Loucy (cell line): ENCODE data around the gene YOD1.

ENCODE experiments used
- H2AFZ ChIP-seq: fragments of 200-600 bp; sonication (generic); 2 replicates; pipeline ENCODE4 v1.6.0; 2016; ENCODE audit warnings: antibody characterized with exemption, mild to moderate bottlenecking, low read length, moderate library complexity
- H3F3A ChIP-seq: fragments of 200-600 bp; 2 replicates; pipeline ENCODE4 v1.6.0; 2016; ENCODE audit warnings: antibody characterized with exemption, low read depth, mild to moderate bottlenecking
- H3K27me3 ChIP-seq: fragments of 200-600 bp; sonication (generic); 2 replicates; pipeline ENCODE4 v1.6.1; 2014; ENCODE audit warnings: low read length, mild to moderate bottlenecking; ENCODE audit not compliant: insufficient read depth, poor library complexity, severe bottlenecking
- H3K36me3 ChIP-seq: fragments of 200-600 bp; sonication (generic); 2 replicates; pipeline ENCODE4 v1.6.1; 2016; ENCODE audit warnings: low read length; ENCODE audit not compliant: insufficient read depth
- H3K4me1 ChIP-seq: fragments of 200-600 bp; sonication (generic); 2 replicates; pipeline ENCODE4 v1.5.1; 2014; ENCODE audit warnings: low read length, mild to moderate bottlenecking; ENCODE audit not compliant: insufficient read depth, poor library complexity, severe bottlenecking
- H3K4me2 ChIP-seq: fragments of 200-600 bp; sonication (generic); 2 replicates; pipeline ENCODE4 v1.6.0; 2014; ENCODE audit warnings: antibody characterized with exemption, low read length, low read depth, mild to moderate bottlenecking; ENCODE audit not compliant: poor library complexity, severe bottlenecking
- H3K4me3 ChIP-seq: fragments of 200-600 bp; sonication (generic); 2 replicates; pipeline ENCODE4 v1.5.1; 2014; ENCODE audit warnings: low read length, mild to moderate bottlenecking, mixed read lengths; ENCODE audit not compliant: poor library complexity, severe bottlenecking
- H3K79me2 ChIP-seq: fragments of 200-600 bp; sonication (generic); 2 replicates; pipeline ENCODE4 v1.6.1; 2014; ENCODE audit warnings: low read length; ENCODE audit not compliant: insufficient read depth
- H3K9ac ChIP-seq: fragments of 200-600 bp; sonication (generic); 2 replicates; pipeline ENCODE4 v1.6.0; 2014; ENCODE audit warnings: mild to moderate bottlenecking, low read depth, low read length, moderate library complexity; ENCODE audit not compliant: poor library complexity, severe bottlenecking
- H3K9me2 ChIP-seq: fragments of 200-600 bp; sonication (generic); replicated peaks from 2 replicates; pipeline ENCODE4 v1.6.1; 2016; ENCODE audit warnings: low read depth, low read length, mixed read lengths
- H3K9me3 ChIP-seq: fragments of 200-600 bp; sonication (generic); 2 replicates; pipeline ENCODE4 v1.6.1; 2014; ENCODE audit warnings: mild to moderate bottlenecking, antibody characterized with exemption, low read length, low read depth; ENCODE audit not compliant: insufficient read depth
- H4K20me1 ChIP-seq: fragments of 200-600 bp; sonication (generic); 2 replicates; pipeline ENCODE4 v1.6.0; 2014; ENCODE audit warnings: antibody characterized with exemption, low read length, mild to moderate bottlenecking; ENCODE audit not compliant: insufficient read depth, poor library complexity, severe bottlenecking
- EZH2phosphoT487 ChIP-seq: fragments of 200-600 bp; IDR thresholded peaks from 2 replicates; pipeline ENCODE4 v1.6.1; 2018; ENCODE audit warnings: antibody characterized with exemption, mild to moderate bottlenecking, moderate library complexity, borderline replicate concordance
- TF ChIP-seq, protein P1 (sequence below): fragments of 200-600 bp; sonication (generic); conservative IDR thresholded peaks from 2 replicates; pipeline ENCODE4 v1.5.1; 2014; ENCODE audit warnings: mild to moderate bottlenecking, antibody characterized with exemption, low read length

Gene YOD1

DNA sequence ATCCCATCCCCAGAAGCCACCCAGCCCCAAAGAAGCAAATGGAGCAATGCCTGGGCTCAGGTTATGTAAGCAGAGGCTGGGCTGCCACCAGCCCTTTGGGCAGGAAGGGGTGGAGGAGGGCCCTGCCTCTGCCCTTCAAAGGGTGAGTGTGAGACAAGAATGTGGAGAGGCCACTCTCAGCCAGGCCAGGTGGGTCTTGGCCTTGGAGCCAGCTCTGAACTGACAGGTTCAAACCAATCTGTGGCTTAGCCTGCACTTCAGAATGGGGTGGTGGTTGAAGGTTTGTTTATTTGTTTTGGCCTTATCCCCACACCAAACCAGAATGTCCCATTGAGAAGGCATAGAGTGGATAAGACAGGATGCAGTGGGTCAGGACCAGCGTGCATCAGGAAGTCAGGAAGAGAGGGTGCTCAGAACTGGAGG lies 48.3 kb downstream of the YOD1 start:
- H3K27me3 ChIP-seq: no peaks in the 10 kb centered on the region
- H4K20me1 ChIP-seq: no peaks in the 10 kb centered on the region
- no peak overlapping the region for H2AFZ ChIP-seq
- H3K9me3 ChIP-seq: no peaks in the 10 kb centered on the region
- H3K36me3 ChIP-seq: no peaks in the 10 kb centered on the region
- H3K9me2 ChIP-seq: no peaks in the 10 kb centered on the region
- no peaks in the 10 kb centered on the region for H3K4me1 ChIP-seq
- no peak for TF ChIP-seq EZH2phosphoT487
- TF ChIP-seq, protein P1, sequence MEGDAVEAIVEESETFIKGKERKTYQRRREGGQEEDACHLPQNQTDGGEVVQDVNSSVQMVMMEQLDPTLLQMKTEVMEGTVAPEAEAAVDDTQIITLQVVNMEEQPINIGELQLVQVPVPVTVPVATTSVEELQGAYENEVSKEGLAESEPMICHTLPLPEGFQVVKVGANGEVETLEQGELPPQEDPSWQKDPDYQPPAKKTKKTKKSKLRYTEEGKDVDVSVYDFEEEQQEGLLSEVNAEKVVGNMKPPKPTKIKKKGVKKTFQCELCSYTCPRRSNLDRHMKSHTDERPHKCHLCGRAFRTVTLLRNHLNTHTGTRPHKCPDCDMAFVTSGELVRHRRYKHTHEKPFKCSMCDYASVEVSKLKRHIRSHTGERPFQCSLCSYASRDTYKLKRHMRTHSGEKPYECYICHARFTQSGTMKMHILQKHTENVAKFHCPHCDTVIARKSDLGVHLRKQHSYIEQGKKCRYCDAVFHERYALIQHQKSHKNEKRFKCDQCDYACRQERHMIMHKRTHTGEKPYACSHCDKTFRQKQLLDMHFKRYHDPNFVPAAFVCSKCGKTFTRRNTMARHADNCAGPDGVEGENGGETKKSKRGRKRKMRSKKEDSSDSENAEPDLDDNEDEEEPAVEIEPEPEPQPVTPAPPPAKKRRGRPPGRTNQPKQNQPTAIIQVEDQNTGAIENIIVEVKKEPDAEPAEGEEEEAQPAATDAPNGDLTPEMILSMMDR: no peak
- no peaks in the 10 kb centered on the region for H3K79me2 ChIP-seq
- H3K4me2 ChIP-seq: no peak overlapping the region
- H3K9ac ChIP-seq: no peak overlapping the region
- H3K4me3 ChIP-seq: no peak overlapping the region
- no peaks in the 10 kb centered on the region for H3F3A ChIP-seq

DNA sequence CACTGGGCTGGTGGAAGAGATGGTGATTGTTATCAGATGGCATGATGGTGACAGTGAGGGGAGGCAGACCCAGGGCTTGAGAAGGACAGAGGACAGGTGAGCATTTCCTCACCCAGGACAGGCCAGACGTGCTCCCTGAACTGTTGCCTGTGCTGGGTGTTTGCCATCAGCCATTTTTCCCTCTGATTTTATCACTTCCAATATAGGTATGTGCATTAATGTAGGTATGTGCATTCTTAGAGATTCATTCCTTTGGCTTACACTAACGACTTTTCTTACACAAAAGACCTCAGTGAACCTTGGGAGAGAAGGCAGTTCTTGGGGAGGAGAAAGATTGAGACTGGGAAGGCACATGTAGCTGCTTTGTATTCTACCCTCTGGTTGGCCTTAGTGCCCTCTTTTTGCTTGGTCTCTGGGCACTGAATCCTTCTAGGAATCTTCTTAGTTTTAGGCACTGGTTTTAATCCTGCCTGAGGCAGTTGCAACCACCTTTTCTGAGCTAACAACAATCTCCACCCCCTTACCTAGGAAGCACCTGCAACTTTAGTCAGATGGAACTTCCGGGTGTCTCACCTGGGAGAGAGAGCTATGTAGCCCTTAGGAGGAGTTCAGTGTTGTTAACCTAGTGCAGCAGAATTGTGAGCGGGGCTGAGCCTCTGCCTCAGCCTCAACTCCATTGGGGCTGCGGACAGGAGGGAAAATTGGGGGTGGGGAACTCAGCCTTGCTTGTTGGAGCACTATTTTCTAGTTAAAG lies 49.3 kb downstream of the YOD1 start:
- H3K9ac ChIP-seq: no peak overlapping the region
- H3K27me3 ChIP-seq: no peaks in the 10 kb centered on the region
- no peaks in the 10 kb centered on the region for H3K79me2 ChIP-seq
- no peaks in the 10 kb centered on the region for H3K9me2 ChIP-seq
- no peaks in the 10 kb centered on the region for H3K9me3 ChIP-seq
- H2AFZ ChIP-seq: no peak overlapping the region
- H3K4me2 ChIP-seq: no peak overlapping the region
- no peak overlapping the region for H3K4me3 ChIP-seq
- TF ChIP-seq, protein P1: no peak
- no peak for TF ChIP-seq EZH2phosphoT487
- H4K20me1 ChIP-seq: no peaks in the 10 kb centered on the region
- no peaks in the 10 kb centered on the region for H3K4me1 ChIP-seq
- H3K36me3 ChIP-seq: no peaks in the 10 kb centered on the region
- no peaks in the 10 kb centered on the region for H3F3A ChIP-seq

DNA sequence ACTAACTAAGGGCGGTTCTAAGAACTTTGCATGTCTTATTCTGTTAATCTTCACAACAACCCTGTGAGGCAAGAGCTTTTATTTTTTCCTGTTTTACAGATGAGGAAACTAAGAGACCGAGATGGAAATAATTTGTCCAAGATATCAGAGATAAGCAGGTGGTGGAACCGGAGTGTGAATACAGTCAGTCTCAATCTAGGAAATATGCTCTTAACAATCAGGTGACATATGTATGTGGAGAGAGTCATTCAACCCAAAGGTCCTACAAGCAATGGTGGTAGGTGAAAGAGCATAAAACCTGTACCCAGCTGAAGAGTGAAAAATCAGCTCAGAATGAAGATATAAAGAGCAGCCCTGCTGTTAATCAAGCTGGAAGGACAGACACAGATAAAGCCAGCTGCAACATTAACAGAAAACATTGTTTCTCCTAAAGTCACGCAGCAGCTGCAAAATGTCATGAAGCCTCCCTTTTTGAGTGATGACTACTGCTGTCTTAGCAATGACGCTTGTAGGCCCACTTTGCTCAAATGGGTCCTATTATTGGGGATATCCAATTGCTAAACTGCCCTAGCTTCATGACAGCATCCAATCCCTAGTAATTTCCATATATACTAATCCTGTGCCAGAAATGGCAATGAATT lies 50.2 kb downstream of the YOD1 start:
- Histone ChIP-seq H3K79me2 (no peaks in the 10 kb centered on the region), H3K4me2 (no peak overlapping the region), H3F3A (no peaks in the 10 kb centered on the region), H4K20me1 (no peaks in the 10 kb centered on the region), H3K36me3 (no peaks in the 10 kb centered on the region), H3K9ac (no peak overlapping the region), H3K4me3 (no peak overlapping the region), H3K9me2 (no peaks in the 10 kb centered on the region), H3K27me3 (no peaks in the 10 kb centered on the region), H3K4me1 (no peaks in the 10 kb centered on the region), H3K9me3 (no peaks in the 10 kb centered on the region), H2AFZ (no peak overlapping the region)
- TF ChIP-seq, protein P1: no peak
- no peak for TF ChIP-seq EZH2phosphoT487
